A673 (cell line): ENCODE results near the gene CBY1. TPM values are rescaled to one million over a fixed set of nuclear protein-coding genes. Genes with fewer than 3 reads are reported as not detected.

ENCODE experiments used
- BruUV-seq: library from RNA; stranded (reverse); fragments of 400-500 nt; replicated peaks from 2 replicates; lab custom pipeline; 2021; lab: Mats Ljungman, UMichigan
- CTCF ChIA-PET: fragments of 300-600 bp; sonication (Branson Sonifier 250); formaldehyde crosslinking; loops from one replicate; lab custom pipeline; 2022; ENCODE audit warnings: antibody characterized with exemption; lab: Charles Lee
- POLR2A ChIA-PET: fragments of 300-600 bp; sonication (Branson Sonifier 250); formaldehyde crosslinking; loops from one replicate; lab custom pipeline; 2022; ENCODE audit warnings: antibody characterized with exemption; ENCODE audit not compliant: low non-redundant PET; lab: Charles Lee
- DNase-seq: peaks from one replicate; pipeline ENCODE4 v3.0.0-alpha.2; 2015; ENCODE audit warnings: low spot score
- H3K27ac ChIP-seq: fragments of 200-600 bp; sonication (generic); 2 replicates; pipeline ENCODE4 v1.5.1; 2016; ENCODE audit warnings: mixed run types, low read depth, mild to moderate bottlenecking, mixed read lengths, antibody characterized with exemption, low read length; ENCODE audit not compliant: poor library complexity, severe bottlenecking
- H3K27me3 ChIP-seq: fragments of 200-600 bp; sonication (generic); replicated peaks from 2 replicates; pipeline ENCODE4 v1.6.1; 2017; ENCODE audit warnings: mixed run types, low read depth, mild to moderate bottlenecking, mixed read lengths, antibody characterized with exemption, low read length; ENCODE audit not compliant: insufficient read depth, poor library complexity
- H3K36me3 ChIP-seq: fragments of 200-600 bp; sonication (generic); 2 replicates; pipeline ENCODE4 v1.6.1; 2016; ENCODE audit warnings: mixed run types, mild to moderate bottlenecking, mixed read lengths, antibody characterized with exemption, low read length; ENCODE audit not compliant: insufficient read depth, poor library complexity, severe bottlenecking
- H3K4me1 ChIP-seq: fragments of 200-600 bp; sonication (generic); 2 replicates; pipeline ENCODE4 v1.6.1; 2017; ENCODE audit warnings: mixed run types, mild to moderate bottlenecking, mixed read lengths, antibody characterized with exemption, low read length; ENCODE audit not compliant: insufficient read depth, poor library complexity, severe bottlenecking
- H3K4me3 ChIP-seq: fragments of 200-600 bp; sonication (generic); 2 replicates; pipeline ENCODE4 v1.5.1; 2016; ENCODE audit warnings: low read depth, mixed run types, mild to moderate bottlenecking, mixed read lengths, low read length; ENCODE audit not compliant: poor library complexity, severe bottlenecking
- H3K9me3 ChIP-seq: fragments of 200-600 bp; sonication (generic); 2 replicates; pipeline ENCODE4 v1.6.1; 2016; ENCODE audit warnings: mixed run types, low read depth, mild to moderate bottlenecking, mixed read lengths, antibody characterized with exemption, low read length; ENCODE audit not compliant: poor library complexity, severe bottlenecking
- CTCF ChIP-seq: fragments of 300-800, 200-600 bp; sonication (generic); conservative IDR thresholded peaks from 2 replicates; pipeline ENCODE4 v1.5.1; 2017; ENCODE audit warnings: low read depth, mild to moderate bottlenecking, antibody characterized with exemption, low read length, moderate library complexity, mixed read lengths
- EZH2 ChIP-seq: fragments of 200-600 bp; sonication (generic); IDR thresholded peaks from 2 replicates; pipeline ENCODE4 v1.6.1; 2017; ENCODE audit warnings: borderline replicate concordance, low read depth, mild to moderate bottlenecking, mixed read lengths, antibody characterized with exemption, low read length; ENCODE audit not compliant: poor library complexity, severe bottlenecking
- intact Hi-C: fragments of 100-400 bp; cut with micrococcal nuclease; formaldehyde crosslinking; loops from one replicate; pipeline ENCODE4 v1.10.0; 2022; ENCODE audit not compliant: unreplicated experiment
- total RNA-seq: library from RNA; stranded (reverse); gene quantifications from 2 replicates; pipeline ENCODE4 v1.2.3, GENCODE V29; 2021

Gene CBY1
- total RNA-seq, 1 experiment from 2014 or later, result 22.1 TPM

DNA sequence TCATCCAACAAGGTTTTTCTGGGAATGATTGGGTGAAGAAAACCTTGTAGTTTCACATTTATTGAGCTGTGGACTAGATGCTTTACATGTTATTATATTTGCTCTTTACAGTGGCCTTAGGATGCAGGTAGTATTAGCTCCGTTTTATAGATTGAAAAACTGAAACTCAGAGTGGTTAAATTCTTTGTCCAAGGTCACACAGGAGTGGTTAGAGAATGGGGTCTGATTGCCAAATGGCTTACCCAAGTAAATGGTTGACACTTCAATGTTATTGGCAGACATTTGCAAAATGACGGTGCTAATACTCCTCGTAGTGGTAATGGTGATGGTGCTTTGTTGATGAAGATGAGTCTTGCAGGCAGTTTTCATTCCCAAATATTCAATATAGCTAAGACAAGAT is 51.5 kb downstream of the CBY1 start:
- ChIA-PET CTCF (interaction anchor here (0.6 kb wide), 1 partner anchor 508 kb away, joined by 4 read pairs; no protein-coding TSS in a partner anchor), POLR2A (no interaction called here)
- intact Hi-C loops, result loop anchor here (10.0 kb wide), 1 partner anchor 203 kb away; the partner anchor contains the start of gene DDX17
- no peak for DNase-seq
- Histone ChIP-seq H3K4me1 (peaks cover 28% of the 10 kb centered on the region), H3K4me3 (peak overlapping the region; percentile 94), H3K36me3 (peaks cover 18% of the 10 kb centered on the region), H3K9me3 (no peaks in the 10 kb centered on the region), H3K27ac (no peak overlapping the region), H3K27me3 (no peaks in the 10 kb centered on the region)
- BruUV-seq, result no TSS peak
- TF ChIP-seq EZH2 (no peak), CTCF (no peak)

- TF ChIP-seq EZH2 (no peak), CTCF (no peak)
- no TSS peak for BruUV-seq
- CTCF ChIA-PET, result interaction anchor here (0.6 kb wide), 1 partner anchor 369 kb away, joined by 5 read pairs; no protein-coding TSS in a partner anchor
- intact Hi-C loops, result loop anchor here (10.0 kb wide), 1 partner anchor 205 kb away; the partner anchor contains the start of gene DDX17
- Histone ChIP-seq H3K4me3 (no peak overlapping the region), H3K27ac (no peak overlapping the region), H3K36me3 (peaks cover 18% of the 10 kb centered on the region), H3K4me1 (peaks cover 26% of the 10 kb centered on the region), H3K9me3 (no peaks in the 10 kb centered on the region), H3K27me3 (no peaks in the 10 kb centered on the region)
- no peak for DNase-seq
- POLR2A ChIA-PET, result interaction anchor here (0.8 kb wide), 1 partner anchor 17 kb away, joined by 4 read pairs; no protein-coding TSS in a partner anchor
Measured at GRCh38 chr22:38709306-38709705, 52.9 kb downstream of the CBY1 start.

GRCh38 chr22:38710351-38710750 is 53.9 kb downstream of the CBY1 start:
- POLR2A ChIA-PET, result no interaction called here
- intact Hi-C loops, result no loop called here
- Histone ChIP-seq H3K4me1 (peaks cover 29% of the 10 kb centered on the region), H3K4me3 (no peak overlapping the region), H3K27ac (no peak overlapping the region), H3K27me3 (no peaks in the 10 kb centered on the region), H3K9me3 (no peaks in the 10 kb centered on the region), H3K36me3 (peaks cover 18% of the 10 kb centered on the region)
- DNase-seq, result no peak
- no peak for TF ChIP-seq EZH2
- CTCF ChIA-PET, result no interaction called here
- BruUV-seq, result no TSS peak

- Histone ChIP-seq H3K9me3 (no peaks in the 10 kb centered on the region), H3K27me3 (no peaks in the 10 kb centered on the region), H3K27ac (no peak overlapping the region), H3K36me3 (peaks cover 21% of the 10 kb centered on the region), H3K4me3 (no peak overlapping the region), H3K4me1 (peaks cover 34% of the 10 kb centered on the region)
- TF ChIP-seq EZH2 (no peak), CTCF (no peak)
- intact Hi-C loops, result no loop called here
- no peak for DNase-seq
- BruUV-seq, result no TSS peak
- POLR2A ChIA-PET, result no interaction called here
- CTCF ChIA-PET, result no interaction called here
Measured at GRCh38 chr22:38710866-38711265, 54.4 kb downstream of the CBY1 start.
